Stomach (tissue), 9 donors: ENCODE data around the gene SNX20. TPM values are rescaled to one million over a fixed set of nuclear protein-coding genes. Genes with fewer than 3 reads are reported as not detected.

ENCODE experiments used
- DNase-seq, 2 donors: peaks; one replicate each; pipeline versions ENCODE4 v3.0.0 to v3.0.0-alpha.2; 2013 to 2019
- H3K27ac ChIP-seq, 5 donors: fragments of 200-600 bp in 4 of 5; sonication (generic) in 4 of 5; one replicate each; pipeline ENCODE4 v1.5.1; 2013 to 2019; ENCODE audit warnings: mild to moderate bottlenecking in 1 of 5, moderate library complexity in 1 of 5
- H3K27me3 ChIP-seq, 3 donors: fragments of 200-600 bp; sonication (generic); one replicate each; pipeline ENCODE4 v1.5.1; 2017 to 2019; ENCODE audit warnings: mixed run types in 1 of 3
- H3K36me3 ChIP-seq, 4 donors: fragments of 200-600 bp; sonication (generic); 1 replicate in 3 of 4; 2 replicates in 1 of 4; pipeline ENCODE4 v1.5.1; 2016 to 2019
- H3K4me1 ChIP-seq, 4 donors: fragments of 200-600 bp; sonication (generic); one replicate each; pipeline ENCODE4 v1.5.1; 2016 to 2019
- H3K4me3 ChIP-seq, 4 donors: fragments of 200-600 bp; sonication (generic) in 3 of 4; one replicate each; pipeline ENCODE4 v1.5.1; 2016 to 2019; ENCODE audit warnings: mild to moderate bottlenecking in 1 of 4
- H3K9me3 ChIP-seq, 4 donors: fragments of 200-600 bp; sonication (generic); one replicate each; pipeline ENCODE4 v1.5.1; 2016 to 2019
- EP300 ChIP-seq: sonication (generic); formaldehyde crosslinking; IDR thresholded peaks from one replicate; pipeline ENCODE4 v1.6.1; 2017; ENCODE audit warnings: antibody characterized with exemption
- POLR2A ChIP-seq, 4 donors: fragments of 450-650 bp; IDR thresholded peaks; one replicate each; pipeline ENCODE4 v1.6.1; 2016; ENCODE audit warnings: antibody characterized with exemption in 4 of 4, control low read depth in 2 of 4, mild to moderate bottlenecking in 1 of 4, moderate library complexity in 1 of 4
- POLR2AphosphoS5 ChIP-seq, 3 donors: sonication (generic); formaldehyde crosslinking; IDR thresholded peaks; one replicate each; pipeline ENCODE4 v1.6.1; 2016; ENCODE audit warnings: antibody characterized with exemption in 3 of 3
- WGBS, 5 donors: extraction: QIAGEN DNeasy Blood & Tissue Kit in 3 of 5; methylation state at CpG; one replicate each; pipeline versions ENCODE4 v1.1.5 to v1.1.7; 2013 to 2018; 5-methylcytosine and 5-hydroxymethylcytosine counted together
- intact Hi-C: fragments of 100-400 bp; cut with DNase I; formaldehyde crosslinking; loops from one replicate; pipeline ENCODE4 v1.15.1; 2023; ENCODE audit warnings: low total_unique reads
- polyA plus RNA-seq, 3 donors: library from polyadenylated mRNA; stranded (reverse); fragments of 200-250 nt; gene quantifications; one replicate each; pipeline ENCODE4 v1.2.3, GENCODE V29; 2013
- total RNA-seq, 5 donors: library from RNA; depleted of rRNA; stranded (reverse); fragments of >200 nt; gene quantifications; one replicate each; pipeline versions ENCODE4 v1.1.0 to v1.2.3, GENCODE V29; 2014 to 2016
- TF ChIP-seq, protein P1 (sequence below), 7 experiments: fragments of 450-650 bp in 4 of 7; fragments of 200-600 bp in 3 of 7; sonication (generic) in 3 of 7; IDR thresholded peaks; one replicate each; pipeline ENCODE4 v1.5.1; 2016 to 2019; ENCODE audit warnings: antibody characterized with exemption in 7 of 7, control low read depth in 2 of 7, mild to moderate bottlenecking in 1 of 7
- donor health status: healthy with polysubstance abuse.
- donor health status: Bipolar disorder and iron deficiency.
- donor health status: healthy.

Gene SNX20
- total and polyA plus RNA-seq, 8 donors = 0.29 to 7.4 (median 1.1) TPM; not detected in 1

GRCh38 chr16:50708373-50709060, 27.4 kb upstream of the SNX20 start:
- Histone ChIP-seq H3K27ac (no peak overlapping the region), H3K9me3 (peaks cover 6 to 19% (median 14%) of the 10 kb centered on the region in 4 donors), H3K4me3 (no peak overlapping the region), H3K4me1 (peaks cover 0 to 33% (median 0%) of the 10 kb centered on the region in 4 donors), H3K36me3 (peaks cover 0 to 8% (median 0%) of the 10 kb centered on the region in 4 donors), H3K27me3 (no peaks in the 10 kb centered on the region)
- TF ChIP-seq POLR2AphosphoS5 (IDR thresholded peaks at IDR 0.05) (no peak), EP300 (no peak), POLR2A (IDR thresholded peaks at IDR 0.05) (no peak)
- TF ChIP-seq, protein P1, sequence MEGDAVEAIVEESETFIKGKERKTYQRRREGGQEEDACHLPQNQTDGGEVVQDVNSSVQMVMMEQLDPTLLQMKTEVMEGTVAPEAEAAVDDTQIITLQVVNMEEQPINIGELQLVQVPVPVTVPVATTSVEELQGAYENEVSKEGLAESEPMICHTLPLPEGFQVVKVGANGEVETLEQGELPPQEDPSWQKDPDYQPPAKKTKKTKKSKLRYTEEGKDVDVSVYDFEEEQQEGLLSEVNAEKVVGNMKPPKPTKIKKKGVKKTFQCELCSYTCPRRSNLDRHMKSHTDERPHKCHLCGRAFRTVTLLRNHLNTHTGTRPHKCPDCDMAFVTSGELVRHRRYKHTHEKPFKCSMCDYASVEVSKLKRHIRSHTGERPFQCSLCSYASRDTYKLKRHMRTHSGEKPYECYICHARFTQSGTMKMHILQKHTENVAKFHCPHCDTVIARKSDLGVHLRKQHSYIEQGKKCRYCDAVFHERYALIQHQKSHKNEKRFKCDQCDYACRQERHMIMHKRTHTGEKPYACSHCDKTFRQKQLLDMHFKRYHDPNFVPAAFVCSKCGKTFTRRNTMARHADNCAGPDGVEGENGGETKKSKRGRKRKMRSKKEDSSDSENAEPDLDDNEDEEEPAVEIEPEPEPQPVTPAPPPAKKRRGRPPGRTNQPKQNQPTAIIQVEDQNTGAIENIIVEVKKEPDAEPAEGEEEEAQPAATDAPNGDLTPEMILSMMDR (IDR thresholded peaks at IDR 0.05) = no peak
- DNase-seq = no peak
- 77 to 86% (median 84%) methylated on average over 10 of the region's 10 CpGs for WGBS, 5 donors
- intact Hi-C loops = no loop called here

DNA sequence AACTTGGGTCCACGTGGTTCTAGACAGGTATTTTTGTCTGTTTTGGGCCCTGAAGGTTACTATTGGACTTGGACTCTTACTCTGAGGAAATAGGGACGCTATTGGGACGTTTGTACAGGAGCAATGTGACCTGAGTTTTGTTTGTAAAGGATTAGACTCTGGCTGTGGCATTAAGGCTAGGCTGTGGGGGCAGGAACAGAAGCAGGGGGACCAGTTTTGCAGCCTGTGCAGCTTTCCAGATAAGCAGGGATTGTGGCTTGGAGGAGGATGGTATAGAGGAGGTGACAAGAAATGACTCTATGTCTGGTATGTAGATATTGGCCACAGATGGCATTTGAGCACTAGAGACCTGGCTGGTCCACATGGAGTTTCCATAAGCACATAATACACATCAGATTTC, 25.1 kb upstream of the SNX20 start:
- no peak overlapping the region for H3K4me3 ChIP-seq
- no peak overlapping the region for H3K27ac ChIP-seq
- 23 to 53% (median 26%) methylated on average over 3 of the region's 3 CpGs for WGBS, 5 donors
- peaks cover 6 to 23% (median 16%) of the 10 kb centered on the region in 4 donors for H3K9me3 ChIP-seq
- TF ChIP-seq, protein P1 (IDR thresholded peaks at IDR 0.05) = no peak
- no peak for TF ChIP-seq POLR2A (IDR thresholded peaks at IDR 0.05)
- TF ChIP-seq EP300 = no peak
- no peak for TF ChIP-seq POLR2AphosphoS5 (IDR thresholded peaks at IDR 0.05)
- H3K4me1 ChIP-seq = peaks cover 0 to 13% (median 0%) of the 10 kb centered on the region in 4 donors
- peak in 1 of 2 donors; percentile 68 for DNase-seq
- H3K27me3 ChIP-seq = no peaks in the 10 kb centered on the region
- H3K36me3 ChIP-seq = peaks cover 0 to 6% (median 0%) of the 10 kb centered on the region in 4 donors
- intact Hi-C loops = no loop called here

DNA sequence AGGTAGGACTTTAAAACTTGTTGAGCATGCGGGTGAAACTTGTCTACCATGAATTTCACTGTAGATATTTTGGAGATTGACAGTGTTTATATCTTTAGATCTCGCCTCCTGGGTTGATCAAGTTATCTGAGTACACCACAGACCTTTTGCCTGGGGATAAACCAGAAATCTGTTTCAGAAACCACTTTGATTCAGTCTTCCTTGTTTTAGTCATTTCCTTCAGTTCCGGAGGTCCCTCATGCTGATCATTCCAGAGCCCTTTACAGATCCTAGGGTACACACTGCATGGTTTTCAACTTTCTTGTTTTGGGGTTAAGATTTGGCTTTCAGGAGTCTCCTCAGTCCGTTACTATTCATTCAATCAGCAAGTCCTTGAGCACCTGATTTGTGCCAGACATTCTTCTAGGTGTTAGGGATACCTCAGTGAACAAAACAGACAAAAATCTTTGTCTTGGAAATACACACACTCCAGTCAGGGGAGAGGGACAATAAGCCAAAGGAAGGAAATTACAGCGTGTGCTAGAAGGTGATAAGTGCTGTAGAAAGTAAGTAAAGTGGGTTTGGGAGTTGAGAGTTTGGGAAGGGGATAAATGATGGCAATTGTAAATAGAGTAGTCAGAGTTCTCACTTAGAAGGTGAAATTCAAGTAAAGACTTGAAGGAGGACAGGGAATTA, 24.5 kb upstream of the SNX20 start:
- intact Hi-C loops = no loop called here
- TF ChIP-seq, protein P1 (IDR thresholded peaks at IDR 0.05) = no peak
- no peak for TF ChIP-seq POLR2AphosphoS5 (IDR thresholded peaks at IDR 0.05)
- TF ChIP-seq POLR2A (IDR thresholded peaks at IDR 0.05) = no peak
- TF ChIP-seq EP300 = no peak
- 64 to 81% (median 75%) methylated on average over 5 of the region's 5 CpGs for WGBS, 5 donors

DNA sequence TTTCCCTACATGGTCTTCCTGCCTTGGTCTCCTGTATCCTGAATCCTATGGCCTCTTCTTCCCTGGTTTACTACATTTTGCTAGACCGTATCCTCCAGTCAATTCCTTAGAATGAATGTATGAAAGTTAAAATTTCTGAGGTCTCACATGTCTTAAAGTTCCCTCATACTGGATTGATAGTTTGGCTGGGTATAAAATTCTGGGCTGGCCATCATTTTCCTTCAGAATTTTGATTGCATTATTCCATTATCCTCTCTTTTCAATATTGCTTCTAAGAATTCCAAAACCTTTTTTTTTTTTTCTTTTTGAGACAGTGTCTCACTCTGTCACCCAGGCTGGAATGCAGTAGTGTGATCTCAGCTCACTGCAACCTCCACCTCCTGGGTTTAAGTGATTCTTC, 23.1 kb upstream of the SNX20 start:
- no peak overlapping the region for H3K27ac ChIP-seq
- no peak for DNase-seq
- H3K9me3 ChIP-seq = peaks cover 6 to 23% (median 16%) of the 10 kb centered on the region in 4 donors
- TF ChIP-seq EP300 (no peak), POLR2AphosphoS5 (IDR thresholded peaks at IDR 0.05) (no peak), POLR2A (IDR thresholded peaks at IDR 0.05) (no peak)
- TF ChIP-seq, protein P1 (IDR thresholded peaks at IDR 0.05) = no peak
- peaks cover 0 to 13% (median 2%) of the 10 kb centered on the region in 4 donors for H3K4me1 ChIP-seq
- no peaks in the 10 kb centered on the region for H3K36me3 ChIP-seq
- WGBS, 5 donors = 89 to 97% (median 93%) methylated on average over 1 of the region's 1 CpG
- intact Hi-C loops = no loop called here
- no peak overlapping the region for H3K4me3 ChIP-seq
- no peaks in the 10 kb centered on the region for H3K27me3 ChIP-seq

More for the DNA sequence above, 24.5 kb upstream of the SNX20 start:
- H3K9me3 ChIP-seq = peaks cover 6 to 23% (median 16%) of the 10 kb centered on the region in 4 donors
- H3K4me3 ChIP-seq = no peak overlapping the region
- H3K4me1 ChIP-seq = peaks cover 0 to 12% (median 0%) of the 10 kb centered on the region in 4 donors
- H3K27me3 ChIP-seq = no peaks in the 10 kb centered on the region
- no peaks in the 10 kb centered on the region for H3K36me3 ChIP-seq
- no peak for DNase-seq
- H3K27ac ChIP-seq = peak overlapping the region in 1 of 5 donors; percentile 4
